Karpas-422 (cell line): ENCODE data around the gene CASP10. TPM values are rescaled to one million over a fixed set of nuclear protein-coding genes. Genes with fewer than 3 reads are reported as not detected.
A peak's percentile ranks its signal among the peaks of the same experiment; 100 is the strongest.
"Not testable (repeated sequence)": the region's sequence is repeated elsewhere in the genome, so short reads cannot be mapped to it uniquely, and the experiment has no call there.

ENCODE experiments used
- DNase-seq: peaks from one replicate; pipeline ENCODE4 v3.0.0-alpha.2; 2015
- H2AFZ ChIP-seq: fragments of 200-600 bp; sonication (generic); 2 replicates; pipeline ENCODE4 v1.6.1; 2014; ENCODE audit warnings: antibody characterized with exemption, low read length, mixed read lengths
- H3K27ac ChIP-seq: fragments of 200-600 bp; sonication (generic); 2 replicates; pipeline ENCODE4 v1.5.1; 2014; ENCODE audit warnings: mild to moderate bottlenecking, low read length, moderate library complexity
- H3K27me3 ChIP-seq: fragments of 200-600 bp; sonication (generic); 2 replicates; pipeline ENCODE4 v1.6.1; 2014; ENCODE audit warnings: low read length, mixed read lengths
- H3K36me3 ChIP-seq: fragments of 200-600 bp; sonication (generic); 2 replicates; pipeline ENCODE4 v1.6.1; 2014; ENCODE audit warnings: low read length, mixed read lengths; ENCODE audit not compliant: insufficient read depth
- H3K4me1 ChIP-seq: fragments of 200-600 bp; sonication (generic); 2 replicates; pipeline ENCODE4 v1.6.1; 2014; ENCODE audit warnings: mild to moderate bottlenecking, low read length, mixed read lengths
- H3K4me2 ChIP-seq: fragments of 200-600 bp; sonication (generic); 2 replicates; pipeline ENCODE4 v1.6.1; 2014; ENCODE audit warnings: low read length, low read depth, mild to moderate bottlenecking; ENCODE audit not compliant: poor library complexity, severe bottlenecking
- H3K4me3 ChIP-seq: fragments of 200-600 bp; sonication (generic); 2 replicates; pipeline ENCODE4 v1.5.1; 2014; ENCODE audit warnings: mild to moderate bottlenecking, antibody characterized with exemption, low read length, mixed read lengths
- H3K79me2 ChIP-seq: fragments of 200-600 bp; sonication (generic); 2 replicates; pipeline ENCODE4 v1.6.1; 2014; ENCODE audit warnings: mild to moderate bottlenecking, low read length, mixed read lengths
- H3K9ac ChIP-seq: fragments of 200-600 bp; sonication (generic); 2 replicates; pipeline ENCODE4 v1.6.0; 2014; ENCODE audit warnings: low read length
- H3K9me2 ChIP-seq: fragments of 200-600 bp; sonication (generic), shearing (Covaris generic); replicated peaks from 2 replicates; pipeline ENCODE4 v1.6.0; 2014; ENCODE audit warnings: mild to moderate bottlenecking, low read length, moderate library complexity; ENCODE audit not compliant: insufficient read depth
- H3K9me3 ChIP-seq: fragments of 300-700, 200-600 bp; sonication (generic); 2 replicates; pipeline ENCODE4 v1.6.1; 2014; ENCODE audit warnings: low read length, mixed read lengths
- H4K20me1 ChIP-seq: fragments of 200-600 bp; sonication (generic); 2 replicates; pipeline ENCODE4 v1.6.1; 2014; ENCODE audit warnings: mild to moderate bottlenecking, antibody characterized with exemption, low read length, low read depth; ENCODE audit not compliant: insufficient read depth
- total RNA-seq: library from RNA; depleted of rRNA; stranded (reverse); fragments of >200 nt; shearing (Covaris generic); gene quantifications from 2 replicates; pipeline ENCODE4 v1.2.3, GENCODE V29; 2014; ENCODE audit warnings: low replicate concordance

Gene CASP10
- total RNA-seq, 1 experiment from 2014 or later = 0.48 TPM

DNA sequence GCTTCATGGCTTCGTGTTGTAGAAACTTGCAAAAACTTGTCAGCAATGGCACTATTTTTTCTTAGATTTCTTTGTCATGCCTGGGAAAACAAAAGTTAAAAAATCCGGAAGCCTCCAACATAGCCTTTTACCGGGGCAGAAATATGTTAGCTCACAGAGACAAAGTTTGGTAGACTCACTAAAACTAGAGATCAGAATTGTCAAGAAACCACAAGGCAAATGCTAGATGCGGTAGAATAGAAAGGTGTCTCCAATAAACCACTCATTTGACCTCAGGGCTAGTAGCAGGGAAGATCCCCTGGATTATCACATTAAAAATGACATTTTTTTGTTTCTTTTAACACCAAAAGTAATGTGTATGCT is 405 bp downstream of the CASP10 start:
- H3K4me2 ChIP-seq = peak overlapping the region; percentile 55
- H3K36me3 ChIP-seq = no peaks in the 10 kb centered on the region
- H3K4me3 ChIP-seq = peak overlapping the region; percentile 54
- no peaks in the 10 kb centered on the region for H3K9me2 ChIP-seq
- no peaks in the 10 kb centered on the region for H3K9me3 ChIP-seq
- no peak overlapping the region for H3K27ac ChIP-seq
- no peaks in the 10 kb centered on the region for H4K20me1 ChIP-seq
- H3K4me1 ChIP-seq = peaks cover 22% of the 10 kb centered on the region
- peak overlapping the region; percentile 34 for H3K9ac ChIP-seq
- no peak for DNase-seq
- H2AFZ ChIP-seq = peak overlapping the region; percentile 44
- H3K79me2 ChIP-seq = no peaks in the 10 kb centered on the region
- H3K27me3 ChIP-seq = 0 out of 2 replicates have a peak, but pooled peaks cover 5% of the 10 kb centered on the region

DNA sequence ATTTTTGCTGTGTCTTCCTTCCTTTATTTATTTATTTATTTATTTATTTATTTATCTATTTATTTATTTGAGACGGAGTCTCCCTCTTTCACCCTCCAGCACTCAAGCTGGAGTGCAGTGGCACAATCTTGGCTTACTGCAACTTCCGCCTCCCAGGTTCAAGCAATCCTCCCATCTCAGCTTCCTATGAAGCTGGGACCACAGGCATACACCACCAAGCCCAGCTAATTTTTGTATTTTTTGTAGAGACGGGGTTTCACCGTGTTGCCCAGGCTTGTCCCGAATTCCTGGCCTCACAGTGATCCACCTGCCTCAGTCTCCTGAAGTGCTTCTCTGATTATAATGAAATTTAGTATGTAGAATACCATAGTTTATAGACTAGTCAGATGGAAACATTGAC is 894 bp downstream of the CASP10 start:
- H3K36me3 ChIP-seq, H3K9ac ChIP-seq, H2AFZ ChIP-seq, H3K9me3 ChIP-seq, H3K27ac ChIP-seq, H3K4me3 ChIP-seq, H4K20me1 ChIP-seq, H3K79me2 ChIP-seq, H3K27me3 ChIP-seq, H3K9me2 ChIP-seq: not testable (repeated sequence)
- DNase-seq = peak; percentile 40
- Histone ChIP-seq H3K4me1 (peaks cover 22% of the 10 kb centered on the region), H3K4me2 (peak overlapping the region; percentile 55)

DNA sequence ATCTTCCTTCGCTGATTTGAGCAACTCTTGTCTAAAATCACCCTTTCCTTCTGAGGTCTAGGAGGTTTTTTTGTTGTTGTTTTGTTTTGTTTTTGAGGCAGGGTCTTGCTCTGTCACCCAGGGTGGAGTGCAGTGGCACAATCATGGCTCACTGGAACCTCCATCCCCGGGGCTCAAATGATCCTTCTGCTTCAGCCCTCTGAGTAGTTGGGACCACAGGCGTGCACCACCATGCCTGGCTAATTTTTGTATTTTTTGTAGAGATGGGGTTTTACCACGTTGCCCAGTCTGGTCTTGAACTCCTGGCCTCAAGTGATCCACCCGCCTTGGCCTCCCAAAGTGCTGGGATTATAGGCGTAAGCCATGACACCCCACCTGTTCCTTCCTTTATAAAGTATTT is 1.3 kb downstream of the CASP10 start:
- H3K9ac ChIP-seq, H3K79me2 ChIP-seq, H3K4me3 ChIP-seq: not testable (repeated sequence)

DNA sequence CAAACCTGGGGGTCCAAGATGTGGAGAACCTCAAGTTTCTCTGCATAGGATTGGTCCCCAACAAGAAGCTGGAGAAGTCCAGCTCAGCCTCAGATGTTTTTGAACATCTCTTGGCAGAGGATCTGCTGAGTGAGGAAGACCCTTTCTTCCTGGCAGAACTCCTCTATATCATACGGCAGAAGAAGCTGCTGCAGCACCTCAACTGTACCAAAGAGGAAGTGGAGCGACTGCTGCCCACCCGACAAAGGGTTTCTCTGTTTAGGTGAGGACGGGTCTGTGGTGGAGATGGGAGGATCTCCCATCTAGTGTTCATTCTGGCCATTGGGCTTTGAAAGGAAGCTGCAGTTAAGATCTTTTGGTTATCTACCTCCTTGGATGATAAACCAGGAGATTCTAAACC is 2.9 kb downstream of the CASP10 start:
- H3K27me3 ChIP-seq = peaks cover 5% of the 10 kb centered on the region; the same call in 1 of the 2 replicates
- H3K4me3 ChIP-seq = no peak overlapping the region
- H3K27ac ChIP-seq = no peak overlapping the region
- no peak overlapping the region for H2AFZ ChIP-seq
- DNase-seq = no peak
- no peaks in the 10 kb centered on the region for H3K36me3 ChIP-seq
- peak overlapping the region; percentile 10 for H3K4me2 ChIP-seq
- H4K20me1 ChIP-seq = no peaks in the 10 kb centered on the region
- no peak overlapping the region for H3K9ac ChIP-seq
- no peaks in the 10 kb centered on the region for H3K79me2 ChIP-seq
- peaks cover 22% of the 10 kb centered on the region for H3K4me1 ChIP-seq
- no peaks in the 10 kb centered on the region for H3K9me3 ChIP-seq
- H3K9me2 ChIP-seq = no peaks in the 10 kb centered on the region

More for the DNA sequence above, 1.3 kb downstream of the CASP10 start:
- H3K27me3 ChIP-seq, H3K9me3 ChIP-seq, H3K9me2 ChIP-seq, H2AFZ ChIP-seq, H3K36me3 ChIP-seq, H3K27ac ChIP-seq, H4K20me1 ChIP-seq: not testable (repeated sequence)
- peak; percentile 34 for DNase-seq
- Histone ChIP-seq H3K4me1 (peaks cover 22% of the 10 kb centered on the region), H3K4me2 (peak overlapping the region; percentile 55)

DNA sequence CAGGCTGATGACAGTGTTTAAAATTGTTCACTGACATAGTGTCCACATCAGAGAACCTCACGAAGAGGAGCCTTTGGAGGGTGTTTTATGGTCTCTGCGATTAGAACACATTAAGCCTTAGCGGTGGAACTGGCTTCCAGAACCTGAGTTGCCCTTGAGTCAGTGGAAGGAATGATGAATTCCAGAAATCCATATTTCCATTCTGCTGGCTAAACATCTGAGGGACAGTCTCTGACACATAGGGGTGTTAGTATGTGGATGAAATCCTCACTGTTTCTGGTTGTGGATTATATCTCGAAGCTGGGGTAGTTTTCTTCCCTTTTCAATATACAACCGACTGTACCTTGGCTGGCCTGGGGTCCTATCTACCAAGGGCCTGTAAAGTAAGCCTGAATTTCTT is 4.0 kb downstream of the CASP10 start:
- no peak overlapping the region for H3K4me2 ChIP-seq
- H3K9ac ChIP-seq = no peak overlapping the region
- no peak overlapping the region for H3K27ac ChIP-seq
- H3K36me3 ChIP-seq = no peaks in the 10 kb centered on the region
- H3K4me3 ChIP-seq = no peak overlapping the region
- peaks cover 22% of the 10 kb centered on the region for H3K4me1 ChIP-seq
- H2AFZ ChIP-seq = no peak overlapping the region
- H3K79me2 ChIP-seq = no peaks in the 10 kb centered on the region
- H4K20me1 ChIP-seq = no peaks in the 10 kb centered on the region
- H3K27me3 ChIP-seq = peaks cover 5% of the 10 kb centered on the region; the same call in 1 of the 2 replicates
- H3K9me3 ChIP-seq = no peaks in the 10 kb centered on the region
- peak; percentile 38 for DNase-seq
- H3K9me2 ChIP-seq = no peaks in the 10 kb centered on the region

DNA sequence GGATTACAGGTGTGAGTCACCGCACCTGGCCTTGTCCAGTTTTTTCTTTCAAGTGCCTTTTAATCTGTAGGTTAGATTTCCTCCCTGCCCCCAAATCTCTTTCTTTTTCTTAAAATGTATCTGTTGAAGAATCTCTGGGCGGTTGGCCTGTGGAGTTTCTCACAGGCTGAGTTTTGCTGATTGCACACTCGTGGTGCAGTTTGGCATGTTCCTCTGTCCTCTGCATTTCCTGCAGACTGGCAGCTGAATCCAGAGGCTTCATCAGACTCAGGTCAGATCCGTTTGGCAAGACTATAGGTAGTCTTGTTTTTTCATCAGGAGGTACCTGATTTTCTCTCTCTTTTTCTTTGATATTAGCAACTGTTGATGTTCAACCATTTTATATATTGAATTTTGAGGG is 5.5 kb downstream of the CASP10 start:
- H3K27me3 ChIP-seq = peaks cover under 1% of the 10 kb centered on the region; the same call in 1 of the 2 replicates
- no peak overlapping the region for H3K9ac ChIP-seq
- H3K9me2 ChIP-seq = no peaks in the 10 kb centered on the region
- H3K9me3 ChIP-seq = no peaks in the 10 kb centered on the region
- H3K79me2 ChIP-seq = no peaks in the 10 kb centered on the region
- H3K4me2 ChIP-seq = no peak overlapping the region
- DNase-seq = no peak
- no peaks in the 10 kb centered on the region for H3K36me3 ChIP-seq
- no peak overlapping the region for H3K27ac ChIP-seq
- H3K4me1 ChIP-seq = peaks cover 13% of the 10 kb centered on the region
- H2AFZ ChIP-seq = no peak overlapping the region
- no peaks in the 10 kb centered on the region for H4K20me1 ChIP-seq
- no peak overlapping the region for H3K4me3 ChIP-seq

DNA sequence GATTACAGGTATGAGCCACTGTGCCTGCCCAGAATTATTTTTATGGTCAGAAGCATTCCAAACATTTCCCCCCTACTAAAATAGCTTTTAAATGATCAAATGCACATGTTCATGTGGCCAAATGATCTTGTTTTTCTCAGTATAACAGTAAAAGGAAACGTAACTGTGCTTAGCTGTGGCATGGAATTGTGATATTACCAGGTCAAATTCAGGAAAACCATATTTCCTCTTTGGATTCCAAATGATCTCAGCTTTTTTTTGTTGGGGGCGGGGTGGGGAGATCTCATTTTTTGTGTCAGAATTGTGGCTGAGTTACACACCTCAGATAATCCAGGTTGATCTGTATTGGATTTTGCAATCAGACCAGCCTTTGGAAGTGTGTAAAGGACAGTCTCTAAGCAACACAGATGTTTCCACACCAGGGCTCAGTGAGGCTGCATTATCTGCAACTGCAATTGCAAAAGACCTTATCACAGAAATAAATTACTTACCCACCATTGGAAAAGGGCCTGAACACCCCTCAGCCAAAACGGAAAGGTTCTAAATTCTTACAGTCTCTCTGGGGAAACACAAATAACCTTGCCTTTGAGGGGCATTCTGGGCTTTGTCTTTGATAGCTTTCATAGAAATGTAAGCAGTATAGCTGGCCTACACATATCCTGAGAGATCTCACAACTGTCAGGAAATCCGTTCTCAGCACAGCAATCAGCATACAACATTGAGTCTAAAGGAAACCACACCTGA is 8.4 kb downstream of the CASP10 start:
- Histone ChIP-seq H4K20me1 (no peaks in the 10 kb centered on the region), H3K4me1 (peaks cover 11% of the 10 kb centered on the region), H3K4me3 (no peak overlapping the region), H3K27ac (no peak overlapping the region), H3K79me2 (no peaks in the 10 kb centered on the region), H3K9me2 (no peaks in the 10 kb centered on the region), H3K27me3 (no peaks in the 10 kb centered on the region; the same call in 1 of the 2 replicates), H3K4me2 (no peak overlapping the region), H2AFZ (no peak overlapping the region), H3K9ac (no peak overlapping the region), H3K36me3 (no peaks in the 10 kb centered on the region), H3K9me3 (no peaks in the 10 kb centered on the region)
- DNase-seq = peak; percentile 41

DNA sequence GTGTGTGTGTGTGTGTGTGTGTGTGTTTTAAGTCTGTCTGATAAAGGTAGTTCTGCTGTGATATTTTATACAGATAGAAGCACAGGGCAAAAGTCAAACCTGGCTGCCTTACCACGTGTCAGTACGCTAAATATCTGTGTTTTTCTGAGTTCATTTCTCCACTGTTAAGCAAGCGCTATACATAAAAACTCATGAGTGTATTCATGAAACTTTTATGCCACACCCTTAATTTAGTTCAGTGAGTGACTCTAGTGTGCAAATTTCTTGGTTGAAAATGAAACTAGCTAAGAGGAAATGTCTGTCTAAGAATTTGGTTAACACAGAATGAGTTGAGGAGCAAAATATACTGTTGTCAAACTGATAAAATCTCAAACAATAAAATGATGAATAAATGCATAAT is 11.2 kb downstream of the CASP10 start:
- peaks cover 11% of the 10 kb centered on the region for H3K4me1 ChIP-seq
- H2AFZ ChIP-seq = no peak overlapping the region
- H3K36me3 ChIP-seq = no peaks in the 10 kb centered on the region
- DNase-seq = peak; percentile 87
- H3K79me2 ChIP-seq = no peaks in the 10 kb centered on the region
- H3K4me3 ChIP-seq = no peak overlapping the region
- peak overlapping the region; percentile 19 for H3K4me2 ChIP-seq
- no peak overlapping the region for H3K27ac ChIP-seq
- no peaks in the 10 kb centered on the region for H3K9me2 ChIP-seq
- no peaks in the 10 kb centered on the region; the same call in 1 of the 2 replicates for H3K27me3 ChIP-seq
- 0 out of 2 replicates have a peak, but pooled peaks cover 2% of the 10 kb centered on the region for H4K20me1 ChIP-seq
- no peaks in the 10 kb centered on the region for H3K9me3 ChIP-seq
- H3K9ac ChIP-seq = no peak overlapping the region
